IMR-90 (cell line): Measurements from ENCODE around the gene KCNAB1. TPM values are rescaled to one million over a fixed set of nuclear protein-coding genes. Genes with fewer than 3 reads are reported as not detected.

ENCODE experiments used
- ATAC-seq: fragments of 200-7000 bp; cut with Tn5 transposase; 2 replicates; pipeline ENCODE4 v1.9.1; 2020; ENCODE audit warnings: low read depth, mild to moderate bottlenecking, moderate library complexity
- BruUV-seq: library from RNA; stranded (reverse); fragments of 400-500 nt; replicated peaks from 2 replicates; lab custom pipeline; 2021; lab: Mats Ljungman, UMichigan
- CTCF ChIA-PET: fragments of 300-600 bp; formaldehyde crosslinking; extraction: SDS; loops from one replicate; lab custom pipeline; 2021; ENCODE audit warnings: antibody characterized with exemption; lab: Yijun Ruan, JAX
- POLR2A ChIA-PET: fragments of 300-600 bp; sonication (Branson Sonifier 250); formaldehyde crosslinking; loops from one replicate; lab custom pipeline; 2022; ENCODE audit warnings: antibody characterized with exemption; ENCODE audit not compliant: unreplicated experiment; lab: Charles Lee
- DNase-seq: peaks from one replicate; pipeline ENCODE4 v3.0.0; 2013
- H2AFZ ChIP-seq: replicated peaks from 2 replicates; pipeline ENCODE3; 2013; ENCODE audit warnings: low read length, mild to moderate bottlenecking; ENCODE audit not compliant: poor library complexity
- H2AK5ac ChIP-seq: 2 replicates; pipeline ENCODE4 v1.6.1; 2013; ENCODE audit warnings: low read depth, low read length, inconsistent platforms
- H2AK9ac ChIP-seq: replicated peaks from 2 replicates; pipeline ENCODE3; 2013; ENCODE audit warnings: mild to moderate bottlenecking, low read depth, low read length, moderate library complexity; ENCODE audit not compliant: poor library complexity
- H2BK120ac ChIP-seq: 2 replicates; pipeline ENCODE4 v1.6.1; 2013; ENCODE audit warnings: low read depth, low read length, inconsistent platforms
- H2BK15ac ChIP-seq: 3 replicates; pipeline ENCODE4 v1.6.1; 2013; ENCODE audit warnings: low read depth, low read length, inconsistent platforms
- H2BK20ac ChIP-seq: 2 replicates; pipeline ENCODE4 v1.6.1; 2013; ENCODE audit warnings: low read depth, mild to moderate bottlenecking, inconsistent platforms, low read length, moderate library complexity
- H2BK5ac ChIP-seq: 2 replicates; pipeline ENCODE4 v1.6.1; 2013; ENCODE audit warnings: mild to moderate bottlenecking, low read depth, low read length, inconsistent platforms; ENCODE audit not compliant: poor library complexity, severe bottlenecking
- H3K14ac ChIP-seq: replicated peaks from 2 replicates; pipeline ENCODE4 v1.6.1; 2013; ENCODE audit warnings: low read depth, low read length, inconsistent platforms
- H3K18ac ChIP-seq: 2 replicates; pipeline ENCODE4 v1.6.1; 2013; ENCODE audit warnings: low read depth, low read length, control low read depth
- H3K23ac ChIP-seq: 2 replicates; pipeline ENCODE4 v1.6.1; 2013; ENCODE audit warnings: low read depth, low read length, inconsistent platforms
- H3K27ac ChIP-seq: 2 replicates; pipeline ENCODE4 v1.5.1; 2013; ENCODE audit warnings: mild to moderate bottlenecking, control low read depth, low read length; ENCODE audit not compliant: insufficient read depth
- H3K27me3 ChIP-seq: 2 replicates; pipeline ENCODE4 v1.6.1; 2013; ENCODE audit warnings: low read length; ENCODE audit not compliant: control insufficient read depth, insufficient read depth
- H3K36me3 ChIP-seq: 2 replicates; pipeline ENCODE4 v1.6.1; 2013; ENCODE audit warnings: low read length, mixed read lengths; ENCODE audit not compliant: control insufficient read depth, insufficient read depth
- H3K4ac ChIP-seq: 2 replicates; pipeline ENCODE4 v1.6.1; 2013; ENCODE audit warnings: low read depth, low read length, inconsistent platforms
- H3K4me1 ChIP-seq: 2 replicates; pipeline ENCODE4 v1.6.1; 2013; ENCODE audit warnings: low read length, mixed read lengths; ENCODE audit not compliant: control insufficient read depth, insufficient read depth
- H3K4me2 ChIP-seq: 2 replicates; pipeline ENCODE4 v1.6.1; 2013; ENCODE audit warnings: low read depth, mild to moderate bottlenecking, control low read depth, low read length, moderate library complexity
- H3K4me3 ChIP-seq: 2 replicates; pipeline ENCODE4 v1.5.1; 2013; ENCODE audit warnings: low read depth, mild to moderate bottlenecking, control low read depth, low read length, moderate library complexity; ENCODE audit not compliant: insufficient read depth
- H3K56ac ChIP-seq: 2 replicates; pipeline ENCODE4 v1.6.1; 2013; ENCODE audit warnings: low read length, inconsistent platforms; ENCODE audit not compliant: insufficient read depth; ENCODE audit errors: extremely low read depth
- H3K79me1 ChIP-seq, 2 experiments: 2 replicates each; pipeline ENCODE4 v1.6.1; 2013; ENCODE audit warnings: low read length in 2 of 2, inconsistent platforms in 1 of 2, low read depth in 1 of 2
- H3K9ac ChIP-seq: 2 replicates; pipeline ENCODE4 v1.6.1; 2013; ENCODE audit warnings: low read depth, low read length, control low read depth
- H3K9me1 ChIP-seq: 2 replicates; pipeline ENCODE4 v1.6.1; 2013; ENCODE audit warnings: low read length, inconsistent platforms; ENCODE audit not compliant: insufficient read depth
- H3K9me3 ChIP-seq: 2 replicates; pipeline ENCODE4 v1.6.1; 2013; ENCODE audit warnings: low read length; ENCODE audit not compliant: control insufficient read depth, insufficient read depth
- H4K20me1 ChIP-seq: 2 replicates; pipeline ENCODE4 v1.6.1; 2013; ENCODE audit warnings: low read length, inconsistent platforms; ENCODE audit not compliant: insufficient read depth
- H4K5ac ChIP-seq: 2 replicates; pipeline ENCODE4 v1.6.1; 2013; ENCODE audit warnings: mild to moderate bottlenecking, low read depth, low read length, control low read depth
- H4K8ac ChIP-seq, 2 experiments: 2 replicates each; pipeline ENCODE4 v1.6.1; 2013; ENCODE audit warnings: low read depth in 2 of 2, low read length in 2 of 2, control low read depth in 1 of 2, inconsistent platforms in 1 of 2
- H4K91ac ChIP-seq: 2 replicates; pipeline ENCODE4 v1.6.1; 2013; ENCODE audit warnings: low read depth, low read length, inconsistent platforms; ENCODE audit not compliant: insufficient read depth
- SMC3 ChIP-seq: fragments of 150-350 bp; IDR thresholded peaks from 2 replicates; pipeline ENCODE4 v1.6.1; 2016; ENCODE audit warnings: low read depth, mild to moderate bottlenecking, antibody characterized with exemption, low read length, moderate library complexity
- WGBS, 2 experiments: methylation state at CpG; one replicate each; pipeline versions ENCODE4 v1.1.5 to v1.1.7; 2013; ENCODE audit warnings: missing lambda C conversion rate in 2 of 2; ENCODE audit not compliant: insufficient read length in 1 of 2; ENCODE audit errors: extremely low coverage in 2 of 2; 5-methylcytosine and 5-hydroxymethylcytosine counted together
- dilution Hi-C: fragments of 300-500 bp; cut with HindIII; formaldehyde crosslinking; loops from one replicate; pipeline ENCODE4 v1.14.3; 2018; ENCODE audit warnings: low sequenced_read_pairs; ENCODE audit not compliant: unreplicated experiment
- in situ Hi-C: fragments of 300-500 bp; cut with MboI; formaldehyde crosslinking; loops from 3 replicates; pipeline ENCODE4 v1.14.3; 2019; ENCODE audit warnings: low sequenced_read_pairs, inconsistent platforms, mixed read lengths
- intact Hi-C: fragments of 100-400 bp; cut with micrococcal nuclease; formaldehyde crosslinking; loops from 2 replicates; pipeline ENCODE4 v1.10.0; 2022
- polyA plus RNA-seq, 3 experiments: library from polyadenylated mRNA; depleted of rRNA; stranded (reverse); fragments of >200 nt; gene quantifications; 2 replicates each; pipeline ENCODE4 v1.2.3, GENCODE V29; 2012; ENCODE audit warnings: low replicate concordance in 1 of 3
- total RNA-seq: library from RNA; depleted of rRNA; stranded (reverse); fragments of >200 nt; gene quantifications from 2 replicates; pipeline ENCODE4 v1.2.3, GENCODE V29; 2012

Gene KCNAB1
- total and polyA plus RNA-seq, 2 of the 4 experiments (the other 2 are of a cell fraction): under 0.01 to 0.07 TPM

- Histone ChIP-seq H2AK5ac (no peak overlapping the region), H2AFZ (peak overlapping the region; percentile 17), H4K8ac (no peak overlapping the region; a peak in 1 of 4 replicates), H3K14ac (0 out of 2 replicates have a peak overlapping the region, but pooled peaks have one; percentile 2), H3K4me3 (no peak overlapping the region), H4K5ac (no peak overlapping the region), H2AK9ac (no peak overlapping the region), H3K27ac (no peak overlapping the region), H3K79me1 (no peaks in the 10 kb centered on the region), H2BK5ac (no peak overlapping the region), H3K9ac (no peak overlapping the region), H2BK15ac (no peak overlapping the region), H3K4me2 (no peak overlapping the region), H3K27me3 (peaks cover 8% of the 10 kb centered on the region), H3K9me3 (no peaks in the 10 kb centered on the region), H3K18ac (no peak overlapping the region), H4K20me1 (no peaks in the 10 kb centered on the region), H2BK120ac (no peak overlapping the region), H3K23ac (no peak overlapping the region), H3K4ac (no peak overlapping the region), H4K91ac (no peak overlapping the region), H2BK20ac (no peak overlapping the region), H3K36me3 (no peaks in the 10 kb centered on the region), H3K9me1 (no peaks in the 10 kb centered on the region), H3K4me1 (no peaks in the 10 kb centered on the region), H3K56ac (no peak overlapping the region)
- intact Hi-C loops (no loop called here), in situ Hi-C loops (no loop called here), dilution Hi-C loops (no loop called here)
- WGBS, 2 experiments: 69% methylated on average over 5 of the region's 5 CpGs; no CpG with 5 or more reads in 1 of the 2 experiments
- POLR2A ChIA-PET: interaction anchor here (0.6 kb wide), 1 partner anchor 24 kb away, joined by 6 read pairs; no protein-coding TSS in a partner anchor
- ATAC-seq (peak; percentile 40; the same call in 1 of the 2 replicates), DNase-seq (peak; percentile 13)
- no TSS peak for BruUV-seq
- TF ChIP-seq SMC3: no peak
- CTCF ChIA-PET: interaction anchor here (0.6 to 1.1 kb wide), 2 partner anchors 10 to 119 kb away, joined by 3 read pairs; no protein-coding TSS in a partner anchor
These were observed 336.4 kb downstream of the KCNAB1 start for GRCh38 chr3:156456771-156457224.
